Activated T-cell treated with anti-CD3 and anti-CD28 coated beads, Interleukin-2, amount 50 U/mL, for 72 hours (primary cell): Measurements from ENCODE around the gene RDX. TPM values are rescaled to one million over a fixed set of nuclear protein-coding genes. Genes with fewer than 3 reads are reported as not detected.

Experiments used
- ATAC-seq, 2 donors: fragments of 150-1000 bp; cut with Tn5 transposase; replicated peaks in 1 of 2; 2 replicates each; pipeline ENCODE4 v1.10.0; 2021; ENCODE audit warnings: moderate library complexity in 2 of 2, mild to moderate bottlenecking in 1 of 2
- DNase-seq, 2 donors: peaks; one replicate each; pipeline ENCODE4 v3.0.0; 2021 to 2022; ENCODE audit warnings: mixed read lengths in 1 of 2
- H3K27ac Mint-ChIP-seq: one replicate; pipeline ENCODE4 v1.8.0; 2022; ENCODE audit warnings: mild to moderate bottlenecking, moderate library complexity, mixed read lengths
- H3K27me3 Mint-ChIP-seq: one replicate; pipeline ENCODE4 v1.8.0; 2022; ENCODE audit warnings: low read depth, mixed read lengths
- H3K36me3 Mint-ChIP-seq, 2 donors: one replicate each; pipeline ENCODE4 v1.8.0; 2022; ENCODE audit warnings: mixed read lengths in 2 of 2, mild to moderate bottlenecking in 1 of 2; ENCODE audit not compliant: insufficient read depth in 2 of 2
- H3K4me1 Mint-ChIP-seq: one replicate; pipeline ENCODE4 v1.8.0; 2022; ENCODE audit warnings: low read depth, mixed read lengths
- H3K4me3 Mint-ChIP-seq, 2 donors: one replicate each; pipeline ENCODE4 v1.8.0; 2022; ENCODE audit warnings: mild to moderate bottlenecking in 2 of 2, mixed read lengths in 2 of 2, moderate library complexity in 2 of 2
- H3K9me3 Mint-ChIP-seq, 2 donors: one replicate each; pipeline ENCODE4 v1.8.0; 2022; ENCODE audit warnings: mixed read lengths in 2 of 2
- total RNA-seq, 2 donors: library from RNA; stranded (reverse); gene quantifications; one replicate each; pipeline ENCODE4 v1.2.3, GENCODE V29; 2022

The RDX gene
- total RNA-seq = 10 to 100 TPM; 49.0 to 56.5 TPM

GRCh38 chr11:110296226-110297075, at the start of gene RDX:
RDX (minus strand) TSS chr11:110296614; CDS start chr11:110279692, 16,922 bp downstream.
- ATAC-seq (peak; percentile 82 to 84), DNase-seq (peak; percentile 67 to 76)
- Mint-ChIP-seq H3K4me1 (peaks cover 66% of the 10 kb centered on the region), H3K9me3 (peaks cover 2% of the 10 kb centered on the region in 2 donors), H3K27ac (peak within 1 kb of the TSS; percentile 87), H3K4me3 (peak within 1 kb of the TSS; percentile 93 to 97), H3K27me3 (peaks cover 9% of the 10 kb centered on the region), H3K36me3 (peaks cover 0 to 1% of the 10 kb centered on the region in 2 donors)

- Mint-ChIP-seq H3K4me3 (peak overlapping the region; percentile 77 to 84), H3K36me3 (peaks cover 7 to 22% of the 10 kb centered on the region in 2 donors), H3K4me1 (peaks cover 76% of the 10 kb centered on the region), H3K9me3 (peaks cover 8 to 13% of the 10 kb centered on the region in 2 donors), H3K27ac (peak overlapping the region; percentile 98), H3K27me3 (no peaks in the 10 kb centered on the region)
- ATAC-seq (peak; percentile 46 to 58), DNase-seq (peak in 1 of 2 donors; percentile 14)
Observed at GRCh38 chr11:110345743-110346142, 49.3 kb upstream of the RDX start.

- Mint-ChIP-seq H3K36me3 (peaks cover 10 to 26% of the 10 kb centered on the region in 2 donors), H3K27me3 (no peaks in the 10 kb centered on the region), H3K4me3 (no peak overlapping the region), H3K9me3 (peaks cover 8 to 13% of the 10 kb centered on the region in 2 donors), H3K27ac (no peak overlapping the region), H3K4me1 (peaks cover 69% of the 10 kb centered on the region)
- no peak for ATAC-seq
- DNase-seq = no peak
Observed at GRCh38 chr11:110340436-110340835, 44.0 kb upstream of the RDX start.

GRCh38 chr11:110339456-110340250, 43.2 kb upstream of the RDX start:
- ATAC-seq (no peak), DNase-seq (no peak)
- peaks cover 8 to 22% of the 10 kb centered on the region in 2 donors for H3K36me3 Mint-ChIP-seq
- H3K4me1 Mint-ChIP-seq = peaks cover 67% of the 10 kb centered on the region
- no peak overlapping the region for H3K4me3 Mint-ChIP-seq
- H3K27me3 Mint-ChIP-seq = no peaks in the 10 kb centered on the region
- H3K27ac Mint-ChIP-seq = no peak overlapping the region
- peaks cover 6 to 11% of the 10 kb centered on the region in 2 donors for H3K9me3 Mint-ChIP-seq

GRCh38 chr11:110338684-110339083, 42.3 kb upstream of the RDX start:
- Mint-ChIP-seq H3K9me3 (peaks cover 6 to 7% of the 10 kb centered on the region in 2 donors), H3K27me3 (no peaks in the 10 kb centered on the region), H3K4me1 (peaks cover 57% of the 10 kb centered on the region), H3K36me3 (peaks cover 8 to 17% of the 10 kb centered on the region in 2 donors), H3K27ac (peak overlapping the region; percentile 59), H3K4me3 (no peak overlapping the region)
- ATAC-seq (no peak), DNase-seq (no peak)

DNA sequence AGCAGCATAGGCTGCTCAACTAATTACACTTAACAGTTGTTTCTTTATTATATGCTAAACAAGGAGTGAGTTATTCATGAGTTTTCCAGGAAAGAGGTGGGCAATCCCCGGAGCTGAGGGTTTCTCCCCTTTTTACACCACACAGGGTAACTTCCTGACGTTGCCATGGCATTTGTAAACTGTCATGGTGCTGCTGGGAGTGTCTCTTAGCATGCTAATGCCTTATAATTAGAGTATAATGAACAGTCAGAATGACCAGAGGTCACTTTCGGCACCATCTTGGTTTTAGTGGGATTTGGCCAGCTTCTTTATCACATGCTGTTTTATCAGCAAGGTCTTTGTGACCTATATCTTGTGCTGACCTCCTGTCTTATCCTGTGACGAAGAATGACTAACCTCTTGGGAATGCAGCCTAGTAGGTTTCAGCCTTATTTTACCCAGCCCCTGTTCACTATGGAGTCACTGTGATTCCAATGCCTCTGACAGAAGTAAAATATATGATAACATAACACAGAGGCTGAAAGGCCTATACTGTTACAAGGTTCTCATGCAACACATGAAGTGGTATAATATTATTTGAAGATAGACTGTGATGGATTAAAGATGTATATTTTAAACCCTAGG, 41.3 kb upstream of the RDX start:
- H3K9me3 Mint-ChIP-seq = no peaks in the 10 kb centered on the region
- ATAC-seq = peak; percentile 85 to 88

GRCh38 chr11:110336054-110336453, 39.6 kb upstream of the RDX start:
- H3K4me1 Mint-ChIP-seq = peaks cover 60% of the 10 kb centered on the region
- H3K27ac Mint-ChIP-seq = no peak overlapping the region
- H3K4me3 Mint-ChIP-seq = no peak overlapping the region
- DNase-seq (no peak), ATAC-seq (no peak)
- no peaks in the 10 kb centered on the region for H3K27me3 Mint-ChIP-seq
- H3K36me3 Mint-ChIP-seq = peaks cover 10 to 17% of the 10 kb centered on the region in 2 donors
- peaks cover 0 to 2% of the 10 kb centered on the region in 2 donors for H3K9me3 Mint-ChIP-seq

More for the DNA sequence above, 41.3 kb upstream of the RDX start:
- peaks cover 2 to 10% of the 10 kb centered on the region in 2 donors for H3K36me3 Mint-ChIP-seq
- H3K4me1 Mint-ChIP-seq = peaks cover 53% of the 10 kb centered on the region
- peak; percentile 51 to 58 for DNase-seq
- H3K4me3 Mint-ChIP-seq = peak overlapping the region in 1 of 2 donors; percentile 54
- H3K27ac Mint-ChIP-seq = peak overlapping the region; percentile 65
- no peaks in the 10 kb centered on the region for H3K27me3 Mint-ChIP-seq

DNA sequence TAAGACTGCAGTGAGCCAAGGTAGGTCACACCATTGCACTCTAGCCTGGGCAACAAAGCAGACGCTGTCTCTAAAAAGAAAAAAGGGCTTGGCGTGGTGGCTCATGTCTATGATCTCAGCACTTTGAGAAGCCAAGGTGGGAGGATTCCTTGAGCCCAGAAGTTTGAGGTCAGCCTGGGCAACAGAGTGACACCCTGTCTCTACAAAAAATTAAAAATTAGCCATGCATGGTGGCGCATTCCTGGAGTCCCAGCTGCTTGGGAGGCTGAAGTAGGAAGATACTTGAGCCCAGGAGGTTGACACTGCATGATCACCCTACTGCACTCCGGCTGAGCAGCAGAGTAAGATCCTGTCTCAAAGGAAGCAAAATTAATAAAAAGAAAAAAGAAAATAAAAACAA, 38.9 kb upstream of the RDX start:
- peaks cover 13 to 21% of the 10 kb centered on the region in 2 donors for H3K36me3 Mint-ChIP-seq
- peaks cover 0 to 2% of the 10 kb centered on the region in 2 donors for H3K9me3 Mint-ChIP-seq
- no peak overlapping the region for H3K27ac Mint-ChIP-seq
- DNase-seq (no peak), ATAC-seq (no peak)
- peaks cover 56% of the 10 kb centered on the region for H3K4me1 Mint-ChIP-seq
- no peaks in the 10 kb centered on the region for H3K27me3 Mint-ChIP-seq
- H3K4me3 Mint-ChIP-seq = no peak overlapping the region

- ATAC-seq (no peak), DNase-seq (no peak)
- Mint-ChIP-seq H3K27ac (no peak overlapping the region), H3K27me3 (no peaks in the 10 kb centered on the region), H3K4me3 (no peak overlapping the region), H3K4me1 (peaks cover 49% of the 10 kb centered on the region), H3K9me3 (peaks cover 0 to 2% of the 10 kb centered on the region in 2 donors), H3K36me3 (peaks cover 18 to 21% of the 10 kb centered on the region in 2 donors)
Observed at GRCh38 chr11:110331626-110332025, 35.2 kb upstream of the RDX start.

DNA sequence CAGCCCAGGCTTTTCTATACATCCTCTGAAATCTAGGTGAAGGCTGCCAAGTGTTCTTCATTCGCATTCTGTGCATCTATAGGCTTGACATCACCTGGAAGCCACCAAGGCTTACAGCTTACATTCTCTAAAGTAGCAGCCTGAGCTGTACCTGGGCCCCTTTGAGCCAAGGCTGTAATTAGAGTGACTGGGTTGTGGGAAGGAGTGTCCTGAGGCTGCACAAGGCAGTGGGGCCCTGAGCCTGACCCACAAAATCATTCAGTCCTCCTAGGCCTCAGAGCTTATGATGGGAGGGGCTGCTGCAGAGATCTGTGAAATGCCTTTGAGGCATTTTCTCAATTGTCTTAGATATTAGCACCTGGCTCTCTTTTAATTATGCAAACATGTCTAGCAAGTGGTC, 33.0 kb upstream of the RDX start:
- peaks cover 0 to 2% of the 10 kb centered on the region in 2 donors for H3K9me3 Mint-ChIP-seq
- H3K4me3 Mint-ChIP-seq = peak overlapping the region; percentile 97 to 98
- peaks cover 21 to 23% of the 10 kb centered on the region in 2 donors for H3K36me3 Mint-ChIP-seq
- peaks cover 6% of the 10 kb centered on the region for H3K27me3 Mint-ChIP-seq
- peak overlapping the region; percentile 16 for H3K27ac Mint-ChIP-seq
- DNase-seq (no peak), ATAC-seq (no peak)
- H3K4me1 Mint-ChIP-seq = peaks cover 40% of the 10 kb centered on the region

DNA sequence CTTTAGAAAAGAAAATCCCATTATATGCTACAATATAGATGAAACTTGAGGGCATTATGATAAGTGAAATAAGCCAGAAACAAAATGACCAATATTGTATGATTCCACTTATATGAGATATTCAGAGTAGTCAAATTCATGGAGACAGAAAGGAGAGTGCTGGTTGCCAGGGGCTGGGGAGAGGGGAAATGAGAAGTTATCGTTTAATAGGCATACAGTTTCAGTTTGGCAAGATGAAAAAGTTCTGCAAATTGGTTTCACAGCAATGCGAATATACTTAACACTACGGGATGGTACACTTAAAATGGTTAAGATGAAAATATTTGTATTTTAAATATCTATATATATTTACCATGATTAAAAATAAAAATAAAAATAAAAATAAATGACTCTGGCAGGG, 31.1 kb upstream of the RDX start:
- Mint-ChIP-seq H3K4me3 (peak overlapping the region; percentile 97 to 98), H3K27me3 (peaks cover 10% of the 10 kb centered on the region)

DNA sequence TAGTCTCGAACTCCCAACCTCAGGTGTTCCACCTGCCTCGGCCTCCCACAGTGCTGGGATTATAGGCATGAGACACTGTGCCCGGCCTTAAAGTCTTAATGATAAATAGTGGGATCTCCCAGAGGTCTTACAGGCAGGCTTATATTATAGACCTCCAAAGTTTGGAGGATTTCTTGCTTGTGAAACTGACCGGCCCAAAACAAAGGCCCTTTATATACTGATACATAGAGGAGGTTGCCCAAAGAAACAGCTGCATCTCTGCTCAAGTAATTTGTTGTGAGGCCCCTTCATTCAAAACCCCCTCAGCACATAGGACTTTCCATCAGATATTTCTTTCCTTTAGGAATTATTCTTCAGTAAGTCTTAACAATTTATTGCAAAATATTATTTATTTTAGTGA, 27.4 kb upstream of the RDX start:
- Mint-ChIP-seq H3K27ac (no peak overlapping the region), H3K4me3 (no peak overlapping the region), H3K36me3 (peaks cover 6 to 11% of the 10 kb centered on the region in 2 donors), H3K27me3 (peaks cover 19% of the 10 kb centered on the region), H3K9me3 (no peaks in the 10 kb centered on the region), H3K4me1 (peaks cover 17% of the 10 kb centered on the region)
- no peak for DNase-seq
- ATAC-seq = no peak

More for the DNA sequence above, 31.1 kb upstream of the RDX start:
- Mint-ChIP-seq H3K4me1 (peaks cover 36% of the 10 kb centered on the region), H3K36me3 (peaks cover 21% of the 10 kb centered on the region in 2 donors), H3K9me3 (peaks cover 0 to 2% of the 10 kb centered on the region in 2 donors), H3K27ac (peak overlapping the region; percentile 80)
- ATAC-seq = no peak
- DNase-seq = no peak
